ENCODE measurements around the gene ANKRD44. TPM values are rescaled to one million over a fixed set of nuclear protein-coding genes. Genes with fewer than 3 reads are reported as not detected.

The ANKRD44 gene
- total RNA-seq, 1 experiment from 2014 or later, result 34.6 TPM

- in situ Hi-C loops (cut with HindIII; ENCODE audit: low pct_unique_long_range_greater_than_20kb, low sequenced_read_pairs), result loop anchor here (25.0 kb wide), 1 partner anchor 90 kb away; no protein-coding TSS in a partner anchor
- no peak for DNase-seq (ENCODE audit: low read depth, low spot score)
Observed at GRCh38 chr2:197277794-197278193, 32.8 kb downstream of the ANKRD44 start.

GRCh38 chr2:197276156-197276555, 34.4 kb downstream of the ANKRD44 start:
- DNase-seq (ENCODE audit: low read depth, low spot score), result no peak
- in situ Hi-C loops (cut with HindIII; ENCODE audit: low pct_unique_long_range_greater_than_20kb, low sequenced_read_pairs), result loop anchor here (25.0 kb wide), 1 partner anchor 89 kb away; no protein-coding TSS in a partner anchor

GRCh38 chr2:197274937-197275336, 35.6 kb downstream of the ANKRD44 start:
- DNase-seq (ENCODE audit: low read depth, low spot score), result no peak
- in situ Hi-C loops (cut with HindIII; ENCODE audit: low pct_unique_long_range_greater_than_20kb, low sequenced_read_pairs), result loop anchor here (25.0 kb wide), 1 partner anchor 88 kb away; no protein-coding TSS in a partner anchor

GRCh38 chr2:197274349-197274748, 36.2 kb downstream of the ANKRD44 start:
- in situ Hi-C loops (cut with HindIII; ENCODE audit: low pct_unique_long_range_greater_than_20kb, low sequenced_read_pairs), result no loop called here

GRCh38 chr2:197273485-197273884, 37.1 kb downstream of the ANKRD44 start:
- in situ Hi-C loops (cut with HindIII; ENCODE audit: low pct_unique_long_range_greater_than_20kb, low sequenced_read_pairs), result no loop called here
- no peak for DNase-seq (ENCODE audit: low read depth, low spot score)

More at GRCh38 chr2:197274349-197274748, 36.2 kb downstream of the ANKRD44 start:
- DNase-seq (ENCODE audit: low read depth, low spot score), result no peak

- in situ Hi-C loops (cut with HindIII; ENCODE audit: low pct_unique_long_range_greater_than_20kb, low sequenced_read_pairs), result no loop called here
- DNase-seq (ENCODE audit: low read depth, low spot score), result no peak
Observed at GRCh38 chr2:197270601-197271000, 40.0 kb downstream of the ANKRD44 start.

- in situ Hi-C loops (cut with HindIII; ENCODE audit: low pct_unique_long_range_greater_than_20kb, low sequenced_read_pairs), result no loop called here
- no peak for DNase-seq (ENCODE audit: low read depth, low spot score)
Observed at GRCh38 chr2:197269815-197270214, 40.8 kb downstream of the ANKRD44 start.

GRCh38 chr2:197268786-197269584, 41.6 kb downstream of the ANKRD44 start:
- in situ Hi-C loops (cut with HindIII; ENCODE audit: low pct_unique_long_range_greater_than_20kb, low sequenced_read_pairs), result no loop called here
- DNase-seq (ENCODE audit: low read depth, low spot score), result no peak

- no peak for DNase-seq (ENCODE audit: low read depth, low spot score)
- in situ Hi-C loops (cut with HindIII; ENCODE audit: low pct_unique_long_range_greater_than_20kb, low sequenced_read_pairs), result no loop called here
Observed at GRCh38 chr2:197266477-197266876, 44.1 kb downstream of the ANKRD44 start.

GRCh38 chr2:197265924-197266323, 44.7 kb downstream of the ANKRD44 start:
- in situ Hi-C loops (cut with HindIII; ENCODE audit: low pct_unique_long_range_greater_than_20kb, low sequenced_read_pairs), result no loop called here
- DNase-seq (ENCODE audit: low read depth, low spot score), result no peak

- no peak for DNase-seq (ENCODE audit: low read depth, low spot score)
- in situ Hi-C loops (cut with HindIII; ENCODE audit: low pct_unique_long_range_greater_than_20kb, low sequenced_read_pairs), result no loop called here
Observed at GRCh38 chr2:197265036-197265435, 45.5 kb downstream of the ANKRD44 start.

- no peak for DNase-seq (ENCODE audit: low read depth, low spot score)
- in situ Hi-C loops (cut with HindIII; ENCODE audit: low pct_unique_long_range_greater_than_20kb, low sequenced_read_pairs), result no loop called here
Observed at GRCh38 chr2:197264332-197264731, 46.2 kb downstream of the ANKRD44 start.

GRCh38 chr2:197263077-197263476, 47.5 kb downstream of the ANKRD44 start:
- DNase-seq (ENCODE audit: low read depth, low spot score), result no peak
- in situ Hi-C loops (cut with HindIII; ENCODE audit: low pct_unique_long_range_greater_than_20kb, low sequenced_read_pairs), result no loop called here

GRCh38 chr2:197261808-197262226, 48.8 kb downstream of the ANKRD44 start:
- in situ Hi-C loops (cut with HindIII; ENCODE audit: low pct_unique_long_range_greater_than_20kb, low sequenced_read_pairs), result no loop called here

GRCh38 chr2:197259470-197259999, 51.0 kb downstream of the ANKRD44 start:
- in situ Hi-C loops (cut with HindIII; ENCODE audit: low pct_unique_long_range_greater_than_20kb, low sequenced_read_pairs), result no loop called here

More at GRCh38 chr2:197261808-197262226, 48.8 kb downstream of the ANKRD44 start:
- DNase-seq (ENCODE audit: low read depth, low spot score), result no peak

GRCh38 chr2:197258580-197258979, 52.0 kb downstream of the ANKRD44 start:
- no peak for DNase-seq (ENCODE audit: low read depth, low spot score)
- in situ Hi-C loops (cut with HindIII; ENCODE audit: low pct_unique_long_range_greater_than_20kb, low sequenced_read_pairs), result no loop called here

More at GRCh38 chr2:197259470-197259999, 51.0 kb downstream of the ANKRD44 start:
- no peak for DNase-seq (ENCODE audit: low read depth, low spot score)

- DNase-seq (ENCODE audit: low read depth, low spot score), result peak; percentile 32
- in situ Hi-C loops (cut with HindIII; ENCODE audit: low pct_unique_long_range_greater_than_20kb, low sequenced_read_pairs), result no loop called here
Observed at GRCh38 chr2:197256547-197257170, 53.9 kb downstream of the ANKRD44 start.

GRCh38 chr2:197256021-197256420, 54.6 kb downstream of the ANKRD44 start:
- in situ Hi-C loops (cut with HindIII; ENCODE audit: low pct_unique_long_range_greater_than_20kb, low sequenced_read_pairs), result no loop called here
- no peak for DNase-seq (ENCODE audit: low read depth, low spot score)

Measured in SK-MEL-5 (cell line).